Measurements from ENCODE around the gene UBAP2L.
"Not testable (repeated sequence)": the region's sequence is repeated elsewhere in the genome, so short reads cannot be mapped to it uniquely, and the experiment has no call there.

Gene UBAP2L

DNA sequence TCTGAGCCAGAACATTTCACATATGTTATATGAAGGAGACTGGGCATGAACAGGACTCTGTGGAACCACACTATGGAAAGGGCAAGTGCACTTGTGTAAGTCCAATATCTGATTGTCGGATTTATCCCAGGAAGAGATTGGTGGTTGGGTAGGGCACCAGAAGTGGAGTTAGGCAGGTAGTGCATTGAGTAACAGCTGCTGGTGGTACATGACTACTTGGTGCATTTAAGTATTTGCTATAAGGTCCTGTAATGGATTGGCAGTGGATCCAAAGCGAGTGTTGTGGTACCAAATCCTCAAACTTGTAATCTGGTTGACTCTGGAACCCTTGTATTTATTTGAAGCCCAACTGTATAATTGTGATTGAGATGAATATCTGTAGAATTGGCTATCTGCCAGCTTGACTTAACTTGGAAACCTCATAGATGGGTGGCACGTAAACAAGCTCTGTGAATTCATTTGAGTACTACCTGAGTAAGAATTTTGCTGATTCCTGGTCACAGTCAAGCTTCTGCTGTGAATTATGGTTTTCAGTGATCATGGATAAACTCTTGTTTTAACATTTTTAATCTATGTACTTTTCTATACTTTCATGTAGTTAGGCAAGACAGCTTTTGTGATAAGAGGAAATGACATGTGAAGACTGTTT lies 21.1 kb downstream of the UBAP2L start:
- DNase-seq (ENCODE audit: low read depth in 3 of 3, low spot score in 1 of 3), result no peak

DNA sequence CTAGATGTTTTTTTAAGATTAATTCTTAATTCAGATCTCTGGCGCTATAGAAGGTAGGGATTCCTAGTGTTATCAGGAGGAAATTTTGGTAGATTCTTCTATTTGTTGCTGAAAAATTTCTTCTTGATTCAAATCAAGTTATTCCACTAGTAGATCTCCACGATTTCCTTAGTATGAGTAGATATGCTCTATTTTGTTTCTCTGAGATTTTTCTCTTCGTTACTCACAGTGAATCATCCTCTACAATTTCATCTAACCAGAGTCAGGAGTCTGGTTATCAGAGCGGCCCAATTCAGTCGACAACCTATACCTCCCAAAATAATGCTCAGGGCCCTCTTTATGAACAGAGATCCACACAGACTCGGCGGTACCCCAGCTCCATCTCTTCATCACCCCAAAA lies 32.9 kb downstream of the UBAP2L start:
- DNase-seq (ENCODE audit: low read depth in 3 of 3, low spot score in 1 of 3), result no peak

DNA sequence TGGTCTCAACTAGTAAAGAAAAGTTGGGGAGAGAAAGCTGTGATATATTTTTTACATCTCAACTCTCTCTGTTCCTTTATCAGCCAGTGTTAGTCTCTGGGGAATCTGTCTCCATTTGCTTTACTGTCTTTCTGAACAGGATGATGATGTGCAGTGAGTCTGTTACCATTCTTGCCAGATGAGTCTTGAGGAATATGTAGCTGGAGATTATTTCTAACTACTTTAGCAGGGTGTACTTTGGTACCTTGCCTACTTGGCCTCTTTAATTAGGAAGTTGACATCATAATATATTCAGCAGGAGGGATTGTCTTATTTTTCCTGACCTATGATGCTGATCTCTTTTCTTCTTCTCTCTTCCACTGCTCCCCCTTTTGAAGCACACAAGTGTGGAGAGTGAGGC lies 35.9 kb downstream of the UBAP2L start:
- DNase-seq (ENCODE audit: low read depth in 3 of 3, low spot score in 1 of 3), result no peak

DNA sequence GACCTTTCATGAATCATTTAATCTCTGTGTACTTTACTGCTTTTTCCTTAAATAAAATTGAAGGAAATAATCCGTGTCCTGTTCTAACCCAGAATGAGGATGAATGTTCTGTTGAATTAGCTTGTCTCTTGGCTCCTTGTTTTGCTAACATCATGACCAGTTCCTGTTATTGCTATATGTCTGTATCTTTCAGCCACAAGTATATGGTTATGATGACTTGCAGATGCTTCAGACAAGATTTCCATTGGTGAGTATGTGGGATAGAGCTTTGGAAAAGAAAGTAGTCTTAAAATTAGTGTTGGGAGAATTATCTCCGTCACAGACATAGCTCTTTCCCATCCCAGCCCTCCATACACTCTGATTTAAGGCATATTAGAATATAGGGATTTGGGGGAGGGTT lies 38.0 kb downstream of the UBAP2L start:
- no peak for DNase-seq (ENCODE audit: low read depth in 3 of 3, low spot score in 1 of 3)

DNA sequence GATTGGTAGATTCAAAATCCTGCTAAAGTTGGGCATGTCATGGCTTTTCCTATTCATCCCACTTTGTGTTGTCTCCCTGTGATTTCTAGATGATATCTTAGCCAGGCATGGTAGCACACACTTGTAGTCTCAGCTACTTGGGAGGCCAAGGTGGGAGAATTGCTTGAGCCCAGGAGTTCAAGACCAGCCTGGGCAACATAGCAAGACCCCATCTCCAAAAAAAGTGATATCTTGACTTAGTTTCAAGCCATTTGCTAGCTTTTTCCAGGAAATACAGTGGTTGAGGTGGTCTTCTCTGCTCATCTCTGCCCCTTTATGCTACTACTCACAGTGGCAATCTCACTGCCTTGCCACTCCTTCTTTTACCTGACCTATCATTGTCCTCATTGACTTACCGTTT lies 39.4 kb downstream of the UBAP2L start:
- DNase-seq (ENCODE audit: low read depth in 3 of 3, low spot score in 1 of 3), result no peak

DNA sequence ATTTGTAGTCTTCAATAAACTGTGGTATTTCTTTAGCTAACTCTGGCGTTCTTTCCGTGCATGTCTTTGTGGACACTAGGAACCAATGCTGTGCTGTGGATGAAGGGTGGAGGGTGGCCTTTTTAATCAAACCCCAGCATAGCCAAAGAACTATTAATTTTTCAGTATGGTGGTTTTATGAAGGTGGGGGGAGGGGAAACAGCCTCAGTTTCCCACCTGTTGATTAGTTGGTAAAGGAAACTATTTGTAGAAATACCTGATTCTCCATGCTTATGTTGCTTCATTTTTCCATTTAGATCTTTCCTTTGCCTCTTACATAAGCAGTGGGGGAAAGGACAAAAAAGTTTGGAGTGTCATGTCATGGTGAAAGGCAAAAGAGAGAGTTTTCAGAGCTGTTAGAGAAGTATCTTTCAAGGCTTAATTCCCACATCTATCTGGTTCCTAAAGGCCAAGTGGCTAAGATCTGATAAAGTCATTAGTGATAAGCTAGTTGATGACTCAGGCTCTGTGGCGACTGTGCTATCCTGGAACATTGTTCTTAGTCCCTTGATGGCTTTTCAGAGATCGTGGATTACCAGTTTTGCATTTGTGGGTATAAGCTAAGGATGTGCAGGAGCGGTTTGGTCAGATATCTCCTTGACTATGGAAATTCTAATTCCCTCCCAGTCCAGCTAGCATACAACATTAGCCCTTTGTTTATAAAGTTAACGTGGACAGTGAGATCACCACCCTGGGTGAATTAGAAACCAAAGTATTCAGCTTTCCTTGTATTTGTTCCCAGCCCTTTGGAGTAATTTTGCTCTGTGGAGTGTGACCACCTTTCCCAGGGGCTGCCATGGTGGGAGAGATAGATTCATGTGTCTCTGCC lies 42.9 kb downstream of the UBAP2L start:
- no peak for DNase-seq (ENCODE audit: low read depth in 3 of 3, low spot score in 1 of 3)

DNA sequence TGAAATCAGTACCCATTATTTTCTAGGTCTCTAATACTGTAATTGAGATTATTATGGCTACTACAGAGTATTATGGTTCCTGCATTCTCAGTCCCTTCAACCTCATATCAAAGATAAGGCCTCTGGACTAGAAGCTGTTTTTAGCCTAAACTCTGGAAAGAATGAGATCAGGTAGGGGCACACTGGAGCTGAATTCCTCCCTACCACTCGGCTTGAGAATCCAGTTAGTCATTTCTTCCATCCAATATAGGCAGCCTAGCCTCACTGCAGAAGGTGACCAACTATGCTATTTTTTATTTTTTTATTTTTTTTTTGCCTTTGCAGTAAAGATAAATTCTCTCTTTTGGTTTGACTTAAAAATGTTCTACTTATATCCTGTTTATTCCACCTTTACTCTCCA lies 43.7 kb downstream of the UBAP2L start:
- DNase-seq (ENCODE audit: low read depth in 3 of 3, low spot score in 1 of 3), result no peak

DNA sequence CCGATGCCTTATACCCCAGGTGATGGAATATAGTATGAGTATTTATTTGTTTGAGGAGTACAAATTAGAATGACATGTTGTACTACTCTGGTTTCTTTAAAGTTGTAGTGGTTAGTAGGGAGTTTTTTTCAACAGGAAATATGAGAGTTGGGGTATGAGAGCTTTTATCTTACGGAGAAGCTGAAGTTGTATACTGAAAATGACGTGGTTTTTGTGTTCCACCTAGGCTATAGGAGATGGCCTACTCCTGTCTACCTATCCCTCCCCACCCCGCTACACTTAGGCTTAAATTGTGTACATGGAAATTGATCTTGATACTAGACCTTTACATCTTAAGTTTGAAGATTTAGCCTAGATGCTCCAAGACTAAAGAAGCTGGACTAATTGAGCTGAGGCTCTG lies 44.8 kb downstream of the UBAP2L start:
- DNase-seq (ENCODE audit: low read depth in 3 of 3, low spot score in 1 of 3), result no peak

DNA sequence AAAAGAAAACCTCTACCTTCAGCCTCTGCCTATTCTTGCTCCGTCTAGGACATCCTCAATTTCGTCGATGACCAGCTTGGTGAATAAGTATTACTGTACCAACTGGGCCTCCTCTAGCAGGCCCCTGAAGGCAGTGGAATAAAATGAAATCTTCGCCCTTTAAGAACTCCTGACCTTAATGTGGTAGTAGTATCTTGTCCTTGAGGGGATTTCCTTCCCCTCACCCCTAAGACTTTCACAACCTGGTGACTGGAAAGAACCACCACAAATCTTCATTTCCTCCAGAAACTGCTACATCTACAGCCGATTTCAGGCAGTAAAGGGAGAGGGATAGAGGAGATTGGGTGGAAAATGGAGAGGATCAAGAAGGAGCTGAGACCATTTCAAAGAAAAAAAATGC lies 50.1 kb downstream of the UBAP2L start:
- DNase-seq (ENCODE audit: low read depth in 3 of 3, low spot score in 1 of 3), result no peak

DNA sequence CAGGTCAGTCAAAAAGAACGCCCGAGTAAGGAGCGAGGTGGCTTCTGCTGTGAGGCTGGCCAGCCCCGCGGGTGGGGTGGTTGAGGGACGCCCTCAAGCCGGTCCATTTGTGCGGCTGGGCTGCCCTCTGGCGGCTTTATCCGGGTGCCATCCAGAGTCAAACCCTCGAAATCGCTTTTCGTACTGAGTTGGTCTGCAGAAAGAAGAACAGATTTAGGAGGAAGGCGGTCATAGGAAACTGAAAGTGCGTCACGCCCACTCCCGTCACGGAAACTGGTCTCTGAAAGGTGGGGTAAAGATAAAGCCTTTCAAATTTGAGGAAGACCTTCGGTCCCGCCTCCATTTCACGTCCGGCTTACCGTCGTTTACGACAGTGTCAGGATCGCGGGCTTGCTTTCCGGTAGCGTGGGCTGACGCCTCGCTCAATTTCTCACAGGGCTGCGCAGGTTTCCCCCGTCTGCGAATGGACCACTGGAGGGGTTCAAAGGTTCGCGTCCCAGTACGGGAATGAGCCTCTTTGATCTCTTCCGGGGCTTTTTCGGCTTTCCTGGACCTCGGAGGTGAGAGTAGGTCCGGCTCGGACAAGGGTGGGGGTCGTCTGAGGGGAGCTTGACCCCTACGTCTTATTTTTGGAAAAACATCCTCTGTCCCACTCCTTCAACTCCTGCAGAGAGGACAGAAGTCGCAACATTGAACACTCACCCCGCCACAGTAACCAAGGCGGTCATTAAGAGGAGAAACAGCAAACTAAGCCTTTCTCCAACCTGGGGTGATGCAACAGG lies 51.7 kb downstream of the UBAP2L start, which contains the start of gene HAX1:
HAX1 (plus strand) TSS at position 413 of the 782 bp plus-strand sequence; CDS start at position 508, 95 bp downstream.
- DNase-seq (ENCODE audit: low read depth in 3 of 3, low spot score in 1 of 3), result peak; percentile 94 to 95 (median 94)

DNA sequence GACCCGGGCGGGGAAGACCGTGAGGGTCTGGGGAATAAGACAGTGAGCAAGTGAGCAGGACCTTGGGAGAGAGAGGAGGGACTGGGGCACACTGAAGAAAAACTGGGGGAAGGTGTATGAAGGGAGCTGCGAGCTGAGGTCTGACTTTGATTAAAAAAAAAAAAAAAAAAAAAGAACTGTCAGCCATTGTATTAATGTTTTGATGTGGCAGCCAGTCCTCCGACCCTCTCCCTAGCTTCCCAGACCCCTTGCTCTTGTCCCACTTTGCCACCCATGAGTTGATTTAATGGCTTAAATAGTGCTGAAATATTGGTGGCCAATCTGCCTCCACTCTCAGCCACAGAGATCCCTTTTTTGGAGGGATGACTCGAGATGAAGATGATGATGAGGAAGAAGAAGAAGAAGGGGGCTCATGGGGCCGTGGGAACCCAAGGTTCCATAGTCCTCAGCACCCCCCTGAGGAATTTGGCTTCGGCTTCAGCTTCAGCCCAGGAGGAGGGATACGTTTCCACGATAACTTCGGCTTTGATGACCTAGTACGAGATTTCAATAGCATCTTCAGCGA lies 52.3 kb downstream of the UBAP2L start:
- DNase-seq (ENCODE audit: low read depth in 3 of 3, low spot score in 1 of 3), result no peak

DNA sequence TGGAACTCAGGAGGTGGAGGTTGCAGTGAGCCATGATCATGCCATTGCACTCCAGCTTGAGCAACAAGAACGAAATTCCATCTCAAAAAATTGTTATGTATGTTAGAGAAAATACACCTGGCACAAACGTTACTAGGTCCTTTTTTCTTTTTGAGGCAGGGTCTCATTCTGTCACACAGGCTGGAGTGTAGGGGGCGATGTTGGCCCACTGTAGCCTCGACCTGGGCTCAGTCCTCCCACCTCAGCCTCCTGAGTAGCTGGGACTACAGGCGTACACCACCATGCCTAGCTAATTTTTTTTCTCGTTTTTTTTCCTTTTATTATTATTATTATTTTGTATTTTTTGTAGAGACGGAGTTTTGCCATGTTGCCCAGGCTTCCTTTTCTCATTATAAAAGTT lies 56.0 kb downstream of the UBAP2L start:
- no peak for DNase-seq (ENCODE audit: low read depth in 3 of 3, low spot score in 1 of 3)

DNA sequence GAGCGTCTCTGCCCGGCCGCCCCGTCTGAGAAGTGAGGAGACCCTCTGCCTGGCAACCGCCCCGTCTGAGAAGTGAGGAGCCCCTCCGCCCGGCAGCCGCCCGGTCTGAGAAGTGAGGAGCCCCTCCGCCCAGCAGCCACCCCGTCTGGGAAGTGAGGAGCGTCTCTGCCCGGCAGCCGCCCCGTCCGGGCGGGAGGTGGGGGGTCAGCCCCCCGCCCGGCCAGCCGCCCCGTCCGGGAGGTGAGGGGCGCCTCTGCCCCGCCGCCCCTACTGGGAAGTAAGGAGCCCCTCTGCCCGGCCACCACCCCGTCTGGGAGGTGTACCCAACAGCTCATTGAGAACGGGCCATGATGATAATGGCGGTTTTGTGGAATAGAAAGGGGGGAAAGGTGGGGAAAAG lies 66.8 kb downstream of the UBAP2L start:
- not testable (repeated sequence) for DNase-seq (ENCODE audit: low read depth in 3 of 3, low spot score in 1 of 3)

DNA sequence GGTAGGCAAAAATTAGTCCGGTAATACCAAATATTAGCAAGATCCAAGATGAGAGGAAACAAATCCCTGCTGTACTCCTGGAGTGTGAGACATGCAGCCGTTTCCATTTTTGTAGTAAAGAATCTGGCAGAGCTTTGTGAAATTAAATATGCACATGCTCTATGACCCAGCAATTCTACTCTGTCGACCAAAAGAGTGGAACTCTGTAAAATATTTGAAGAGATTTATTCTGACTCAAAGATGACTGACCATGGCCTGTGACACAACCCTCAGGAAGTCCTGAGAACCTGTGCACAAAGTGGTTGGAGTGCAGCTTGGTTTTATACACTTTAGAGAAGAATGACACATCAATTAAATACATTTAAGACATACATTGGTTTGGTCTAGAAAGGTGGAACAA lies 67.9 kb downstream of the UBAP2L start:
- DNase-seq (ENCODE audit: low read depth in 3 of 3, low spot score in 1 of 3), result no peak

DNA sequence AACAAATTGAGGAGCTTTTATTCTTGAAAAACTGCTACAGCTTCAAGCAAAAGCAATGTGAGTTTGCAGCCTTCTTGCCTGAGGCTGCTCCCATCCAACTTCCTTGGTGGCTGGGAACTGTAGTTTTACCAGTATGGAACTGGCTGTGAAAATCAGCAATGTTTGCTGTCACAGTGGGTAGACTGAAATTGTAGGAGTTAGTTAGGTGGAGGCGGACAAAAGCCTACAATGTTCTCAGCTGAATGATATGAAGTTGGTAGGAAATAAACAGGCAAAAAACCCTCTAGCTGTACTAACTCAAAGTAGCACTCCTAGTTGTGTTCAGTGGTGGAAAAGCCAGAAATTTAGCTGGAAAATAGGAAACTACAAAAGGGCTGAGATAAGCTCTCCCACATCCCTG lies 70.2 kb downstream of the UBAP2L start:
- no peak for DNase-seq (ENCODE audit: low read depth in 3 of 3, low spot score in 1 of 3)

DNA sequence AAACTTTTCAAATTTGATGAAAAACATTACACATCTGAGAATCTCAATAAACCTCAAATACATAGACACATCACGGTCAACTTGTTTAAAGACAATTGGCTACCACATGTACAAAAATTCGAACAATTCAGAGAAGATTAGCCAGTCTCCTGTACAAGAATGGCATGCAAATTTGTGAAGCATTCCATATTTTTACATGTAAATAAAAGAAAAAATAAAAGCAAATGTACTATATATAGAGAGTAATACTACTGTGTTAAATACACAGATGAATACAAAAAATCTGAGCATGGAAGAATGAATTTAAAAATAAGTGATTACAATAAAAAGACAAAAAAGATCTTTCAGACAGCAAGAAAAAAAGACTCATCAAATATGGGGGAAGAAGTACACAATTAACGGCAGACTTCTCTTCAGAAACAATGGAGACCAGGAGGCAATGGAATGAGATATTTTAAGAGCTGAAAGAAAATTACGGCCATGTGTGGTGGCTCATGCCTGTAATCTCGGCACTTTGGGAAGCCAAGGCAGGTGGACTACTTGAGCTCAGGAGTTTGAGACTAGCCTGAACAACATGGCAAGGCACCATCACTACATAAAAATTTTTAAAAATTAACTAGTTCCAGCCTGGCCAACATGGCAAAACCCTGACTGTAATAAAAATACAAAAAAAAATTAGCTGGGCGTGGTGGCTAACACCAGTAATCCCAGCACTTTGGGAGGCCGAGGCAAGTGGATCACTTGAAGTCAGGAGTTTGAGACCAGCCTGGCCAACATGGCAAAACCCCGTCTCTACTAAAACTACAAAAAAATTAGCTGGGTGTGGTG lies 74.9 kb downstream of the UBAP2L start:
- DNase-seq (ENCODE audit: low read depth in 3 of 3, low spot score in 1 of 3), result no peak

DNA sequence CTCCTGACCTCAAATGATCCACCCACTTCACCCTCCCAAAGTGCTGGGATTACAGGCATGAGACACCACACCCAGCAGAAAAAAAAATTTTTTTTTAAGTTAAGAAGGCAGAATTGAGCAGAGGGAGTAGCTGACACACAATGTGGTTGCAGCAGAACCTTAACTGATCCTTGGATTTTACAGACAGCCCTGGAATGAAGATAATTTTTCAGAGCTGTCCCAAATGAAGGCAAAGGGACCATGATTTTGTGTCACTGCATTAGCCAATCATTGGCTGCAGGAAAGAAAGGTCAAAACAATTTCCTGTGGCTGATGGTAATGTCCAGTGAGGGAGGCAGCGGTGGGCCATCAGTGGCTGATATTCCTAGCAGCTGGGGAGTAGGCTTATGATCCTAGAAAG lies 80.8 kb downstream of the UBAP2L start:
- no peak for DNase-seq (ENCODE audit: low read depth in 3 of 3, low spot score in 1 of 3)

DNA sequence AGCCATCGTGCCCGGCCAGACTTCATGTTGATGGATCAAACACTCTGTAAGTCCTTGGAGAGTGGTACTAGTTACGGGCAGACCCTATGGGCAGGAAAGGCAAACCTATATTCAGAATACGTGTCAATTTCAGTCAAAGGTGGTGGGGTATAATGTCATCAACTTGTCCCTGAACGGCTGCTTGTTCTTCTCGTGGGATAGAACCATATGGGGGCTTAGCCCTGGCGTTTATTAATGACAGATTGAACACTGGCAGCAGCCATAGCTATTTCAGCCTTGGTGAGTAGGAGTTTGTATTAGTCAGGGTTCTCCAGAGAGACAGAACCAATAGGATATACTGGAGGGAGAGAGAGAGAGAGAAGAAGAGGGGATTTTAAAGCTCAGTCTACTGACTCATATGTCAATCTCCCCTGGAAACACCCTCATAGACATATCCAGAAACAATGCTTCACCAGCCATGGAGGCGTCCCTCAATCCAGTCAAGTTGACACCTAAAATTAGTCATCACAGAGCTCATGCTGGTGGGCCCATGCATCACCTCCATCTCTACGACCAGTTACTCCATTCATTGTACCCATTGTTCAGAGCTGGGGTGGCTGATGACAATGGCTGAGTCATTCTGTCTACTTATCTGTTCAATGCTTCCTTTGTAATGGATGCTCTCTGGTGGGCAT lies 84.0 kb downstream of the UBAP2L start:
- DNase-seq (ENCODE audit: low read depth in 3 of 3, low spot score in 1 of 3), result peak in 1 of 3 donors; percentile 6

DNA sequence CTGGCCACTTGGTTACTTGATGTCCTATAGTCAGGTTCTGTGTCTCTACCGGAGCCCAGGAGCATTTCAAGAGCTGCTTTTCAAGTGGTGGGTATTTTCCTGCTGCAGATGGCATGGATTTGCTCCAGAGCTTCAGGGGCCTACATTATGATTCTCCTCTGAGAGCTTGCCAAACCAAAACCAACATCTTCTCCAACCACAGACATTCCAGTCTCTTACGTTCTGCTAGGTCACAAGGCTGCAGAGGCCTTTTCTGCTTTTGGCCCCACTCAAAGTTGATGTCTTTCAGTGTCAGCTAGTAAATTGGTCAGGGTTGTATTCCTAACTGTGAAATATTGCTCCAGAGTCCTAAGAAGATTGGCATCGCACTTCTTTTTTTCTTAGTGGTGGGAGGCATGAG lies 85.4 kb downstream of the UBAP2L start:
- no peak for DNase-seq (ENCODE audit: low read depth in 3 of 3, low spot score in 1 of 3)

DNA sequence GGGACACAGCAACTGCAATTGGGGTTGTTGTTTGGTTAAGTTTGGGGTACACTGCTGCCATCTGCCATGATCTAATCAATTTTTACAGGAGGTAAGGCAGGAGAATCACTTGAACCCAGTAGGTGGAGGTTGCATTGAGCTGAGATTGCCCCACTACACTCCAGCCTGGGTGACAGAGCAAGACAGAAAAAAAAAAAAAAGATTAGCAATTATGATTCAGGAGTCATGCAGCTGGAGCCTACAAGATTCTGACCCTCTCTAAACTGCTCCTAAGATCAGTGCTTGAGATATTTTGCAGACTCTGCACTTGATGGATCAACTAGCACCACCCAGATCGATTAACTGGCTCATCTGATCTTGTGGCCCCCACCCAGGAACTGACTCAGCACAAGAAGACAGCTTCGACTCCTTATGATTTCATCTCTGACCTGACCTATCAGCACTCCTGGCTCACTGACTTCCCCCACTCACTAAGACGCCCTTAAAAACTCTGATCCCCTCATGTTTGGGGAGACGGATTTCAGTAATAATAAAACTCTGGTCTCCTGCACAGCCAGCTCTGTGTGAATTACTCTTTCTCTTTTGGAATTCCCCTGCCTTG lies 87.0 kb downstream of the UBAP2L start:
- not testable (repeated sequence) for DNase-seq (ENCODE audit: low read depth in 3 of 3, low spot score in 1 of 3)

All from stimulated activated CD4-positive, alpha-beta T cell treated with anti-CD3 and anti-CD28 coated beads, TNF-alpha, amount 100 ng/mL, for 1 hour (primary cell).